NK-92 (cell line): ENCODE measurements around the gene JPT2.
A peak's percentile ranks its signal among the peaks of the same experiment; 100 is the strongest.
"Not testable (repeated sequence)": the region's sequence is repeated elsewhere in the genome, so short reads cannot be mapped to it uniquely, and the experiment has no call there.

Source experiments
- DNase-seq: peaks from one replicate; lab custom pipeline; 2025; ENCODE audit not compliant: unreplicated experiment; lab: John Stamatoyannopoulos, UW

Gene JPT2

DNA sequence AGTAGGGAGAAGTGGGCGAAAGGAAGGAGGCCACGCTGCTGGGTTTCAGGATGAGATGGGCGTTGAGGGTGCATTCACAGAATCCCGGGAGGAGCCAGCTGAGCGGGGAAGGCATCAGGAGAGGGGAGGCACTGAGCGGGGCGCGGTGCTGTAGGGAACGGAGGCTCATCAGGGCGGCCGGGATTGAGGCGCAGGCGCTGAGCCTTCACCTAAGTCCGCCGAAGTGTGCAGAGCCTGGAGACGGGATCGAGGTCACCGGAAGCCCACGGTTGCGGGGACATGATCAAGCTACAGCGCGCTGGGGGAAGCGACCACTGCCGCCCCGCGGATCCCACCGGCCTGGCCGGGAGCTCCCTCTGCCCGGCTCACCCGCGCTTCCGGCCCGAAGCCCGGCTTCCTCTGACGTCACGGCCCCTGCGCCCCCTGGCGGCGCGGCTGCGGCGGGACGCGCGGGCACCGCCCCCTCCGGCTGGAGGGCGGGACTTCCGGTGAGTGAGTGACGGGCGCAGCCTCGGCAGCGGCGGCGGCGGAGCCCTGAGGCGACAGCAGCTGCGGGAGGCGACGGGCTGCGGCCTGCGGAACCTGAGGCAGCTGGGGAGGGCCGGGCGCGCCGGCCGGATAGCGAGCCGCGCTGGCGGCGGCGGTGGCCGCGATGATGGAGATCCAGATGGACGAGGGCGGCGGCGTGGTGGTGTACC is 27.8 kb downstream of the JPT2 start, which contains the start of gene MAPK8IP3:
TSS of gene MAPK8IP3 (plus strand) at position 508 of the 698 bp plus-strand sequence. CDS start at position 653, 145 bp downstream.
- DNase-seq = peak; percentile 43

DNA sequence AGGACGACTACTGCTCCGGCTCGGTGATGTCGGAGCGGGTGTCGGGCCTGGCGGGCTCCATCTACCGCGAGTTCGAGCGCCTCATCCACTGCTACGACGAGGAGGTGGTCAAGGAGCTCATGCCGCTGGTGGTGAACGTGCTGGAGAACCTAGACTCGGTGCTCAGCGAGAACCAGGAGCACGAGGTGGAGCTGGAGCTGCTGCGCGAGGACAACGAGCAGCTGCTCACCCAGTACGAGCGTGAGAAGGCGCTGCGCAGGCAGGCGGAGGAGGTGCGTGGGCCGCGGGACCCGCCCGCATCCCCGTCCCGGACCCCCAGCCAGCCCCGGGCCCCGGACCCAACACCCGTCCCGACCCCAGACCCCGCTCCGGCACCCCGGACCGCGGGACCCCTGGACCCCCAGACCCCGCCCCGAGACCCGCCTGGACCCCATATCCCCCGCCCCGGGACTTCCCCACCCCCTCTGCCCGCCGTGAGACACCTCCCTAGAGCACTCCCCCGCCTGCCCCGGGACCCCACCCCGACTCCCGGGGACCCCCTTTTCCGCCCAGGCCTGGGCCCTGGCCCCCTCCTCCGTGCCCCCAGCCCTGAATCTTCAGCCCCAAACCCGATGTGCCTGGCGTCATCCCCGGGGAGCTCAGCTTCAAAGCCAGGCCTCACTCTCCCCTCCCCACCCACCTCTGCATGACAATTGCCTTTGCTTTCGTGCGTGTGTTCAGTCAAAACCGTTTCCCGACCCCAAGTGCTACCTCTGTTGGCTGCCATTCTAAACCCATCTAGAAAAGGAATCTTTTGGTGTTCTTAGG is 28.5 kb downstream of the JPT2 start:
- no peak for DNase-seq

DNA sequence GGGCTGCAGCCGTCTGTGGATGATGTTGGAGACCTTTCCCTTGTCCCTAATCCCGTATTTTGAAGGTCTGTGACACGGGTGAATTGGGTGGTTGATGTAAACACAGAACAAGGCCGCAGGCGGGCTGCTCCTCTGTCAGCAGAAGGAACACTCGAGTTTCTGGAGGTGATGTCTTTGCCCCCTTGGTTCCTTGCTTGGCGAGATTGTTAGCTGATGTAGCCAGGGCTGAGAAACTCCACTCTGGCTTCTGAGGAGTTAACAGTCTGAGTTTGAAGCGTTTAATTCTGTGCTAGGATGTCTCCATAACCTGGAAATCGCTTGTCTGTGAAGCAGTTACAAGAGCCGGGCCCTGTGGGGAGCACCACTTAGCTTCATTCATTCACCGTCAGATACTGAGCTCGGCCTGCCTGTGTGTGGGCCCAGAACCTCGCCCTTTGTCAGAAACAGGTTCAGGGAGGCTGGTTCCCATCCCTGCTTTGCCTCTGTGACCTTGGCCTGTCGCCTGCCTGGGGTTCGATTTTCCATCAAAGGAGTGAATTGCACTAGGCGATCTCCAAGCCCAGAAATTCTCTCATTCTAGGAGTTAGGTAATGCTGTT is 29.2 kb downstream of the JPT2 start:
- no peak for DNase-seq

DNA sequence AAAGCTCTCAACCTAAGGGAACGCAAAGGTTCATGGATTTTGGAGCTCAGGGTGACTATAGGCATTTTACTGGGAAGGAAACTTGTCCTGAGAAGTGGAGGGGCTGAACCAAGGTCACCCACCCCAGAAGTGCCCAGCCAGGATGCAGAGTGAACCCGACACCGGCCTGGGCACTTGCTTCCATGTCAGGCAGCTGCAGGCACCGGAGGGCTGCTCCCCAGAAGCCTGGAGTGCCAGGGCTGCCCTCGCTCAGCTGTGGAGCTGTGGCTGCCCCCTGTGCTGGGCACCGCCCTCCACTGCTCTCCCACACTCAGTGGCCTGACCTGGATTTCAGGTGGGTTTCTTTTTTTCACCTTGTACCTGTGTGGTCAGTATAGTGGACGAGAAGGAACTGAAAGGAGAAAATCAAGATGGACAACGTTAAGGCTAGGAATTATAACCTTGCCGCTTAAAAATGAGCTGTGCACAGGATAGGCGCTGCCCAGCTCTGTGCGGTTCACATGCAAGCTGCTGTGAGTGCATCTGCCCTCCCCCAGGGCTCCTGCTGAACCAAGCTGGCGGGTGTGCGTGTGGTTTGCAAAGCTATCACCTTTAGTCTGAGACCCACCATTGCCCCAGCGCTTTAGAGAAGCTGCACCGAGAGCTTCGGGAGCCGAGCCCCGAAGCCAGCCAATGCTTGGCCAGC is 30.1 kb downstream of the JPT2 start:
- no peak for DNase-seq

DNA sequence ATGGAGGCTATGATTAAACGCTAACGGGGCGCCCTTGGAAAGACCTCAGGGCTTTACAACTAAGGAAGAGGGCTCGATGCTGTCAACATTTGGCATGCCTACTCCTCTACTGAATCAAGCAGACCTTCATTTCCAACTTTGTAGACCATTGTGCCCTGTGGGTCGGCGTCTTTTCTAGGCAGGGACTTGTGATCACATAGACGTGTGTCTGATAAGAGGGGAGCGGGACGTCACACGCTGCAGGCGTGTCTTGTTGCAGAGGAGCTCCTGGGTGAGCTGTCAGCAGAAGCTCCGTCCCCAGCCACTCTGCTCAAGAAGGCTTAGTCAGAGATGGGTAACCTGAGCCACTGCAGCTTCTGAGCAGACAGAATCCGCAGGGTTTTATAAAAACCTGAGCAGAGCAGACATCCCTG is 30.7 kb downstream of the JPT2 start:
- no peak for DNase-seq

DNA sequence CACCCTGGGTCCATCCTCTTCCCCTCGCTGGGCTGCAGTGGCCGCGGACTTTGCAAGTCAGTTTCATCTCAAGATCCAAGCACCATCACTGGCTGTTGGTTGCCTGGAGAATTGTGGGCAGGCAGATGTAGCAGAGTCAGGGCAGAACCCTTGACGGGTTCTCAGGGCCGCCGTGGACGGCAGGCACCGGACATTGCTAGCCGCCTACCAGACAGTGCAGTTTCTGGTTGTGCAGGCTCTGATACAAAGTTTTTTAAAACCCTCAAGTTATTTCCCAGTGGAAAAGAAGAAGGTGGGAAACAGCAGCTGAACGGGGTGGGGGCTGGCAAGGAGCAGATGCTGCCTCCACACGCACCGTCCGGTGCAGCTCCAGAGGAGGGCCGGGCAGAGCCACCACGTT is 31.3 kb downstream of the JPT2 start:
- DNase-seq = no peak

DNA sequence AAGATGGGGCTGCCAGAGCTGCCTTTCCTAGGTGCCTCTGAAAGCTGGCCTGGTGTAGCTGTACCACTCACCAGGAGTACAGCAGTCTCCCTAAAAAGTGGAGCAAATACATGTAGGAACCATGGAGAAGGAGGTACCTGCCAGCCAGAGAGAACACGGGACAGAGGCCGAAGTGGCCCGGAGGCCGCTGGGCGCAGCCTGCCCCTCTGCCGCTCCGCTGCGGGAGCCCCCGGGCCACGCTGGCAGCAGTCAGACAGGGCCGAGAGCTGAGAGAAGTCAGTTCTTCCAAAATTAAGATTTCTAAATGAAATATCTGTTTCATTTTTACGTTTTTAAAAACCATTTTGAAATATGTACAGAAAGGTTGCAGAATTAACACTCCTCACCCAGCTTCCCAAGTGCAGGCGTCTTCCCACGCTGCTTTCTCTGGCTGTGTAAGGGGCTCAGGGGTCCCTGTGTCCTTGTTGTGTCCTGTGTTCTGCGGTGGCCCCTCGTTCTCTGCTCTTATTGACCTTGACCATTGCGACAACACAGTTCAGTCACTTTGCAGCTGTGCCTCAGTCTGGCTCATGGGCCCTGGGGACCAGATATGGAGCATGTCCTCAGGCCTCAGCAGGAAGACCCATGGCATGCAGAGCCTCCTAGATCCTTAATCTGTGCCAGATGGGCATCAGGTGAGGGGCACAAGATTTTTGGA is 32.9 kb downstream of the JPT2 start:
- no peak for DNase-seq

DNA sequence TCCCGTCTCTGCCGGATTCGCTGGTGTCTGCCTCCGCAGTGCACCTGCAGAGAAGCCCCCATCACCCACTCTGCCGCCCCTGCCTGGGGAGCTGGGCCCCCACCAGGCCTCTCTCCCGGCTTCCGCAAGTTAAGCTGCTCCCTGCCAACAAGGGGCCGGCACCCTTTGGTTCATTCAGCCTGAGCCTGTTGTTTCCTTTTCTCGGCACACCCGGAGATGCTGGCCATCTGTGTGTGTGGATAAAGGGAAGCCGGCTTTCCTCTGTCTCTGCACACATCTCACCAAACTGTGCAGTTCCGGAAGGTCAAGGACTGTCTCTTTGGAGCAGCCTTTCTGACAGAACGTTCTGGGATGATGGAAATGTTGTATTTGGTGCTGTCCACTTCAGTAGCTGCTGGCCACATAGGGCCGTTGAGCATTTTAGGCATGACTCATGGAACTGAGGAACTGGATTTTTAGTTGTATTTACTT is 34.7 kb downstream of the JPT2 start:
- DNase-seq = no peak

DNA sequence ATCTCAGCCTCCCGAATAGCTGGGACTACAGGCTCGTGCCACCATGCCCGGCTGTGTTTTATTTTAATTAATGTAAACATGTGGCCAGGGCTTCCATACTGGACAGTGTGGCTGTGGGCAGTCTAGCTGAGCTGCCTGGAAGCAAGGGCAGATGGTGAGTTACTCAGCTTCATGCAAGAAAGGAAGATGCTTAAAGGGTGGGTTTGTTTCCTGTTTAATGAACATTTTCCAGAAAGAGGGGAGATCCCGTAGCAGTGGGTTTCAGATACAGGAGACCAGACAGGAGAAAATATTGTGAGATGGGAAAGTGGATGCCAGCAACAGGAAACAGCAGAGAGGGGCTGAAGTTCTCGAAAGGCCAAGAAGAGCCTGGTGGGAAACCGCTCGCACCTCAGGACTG is 35.3 kb downstream of the JPT2 start:
- DNase-seq = no peak

DNA sequence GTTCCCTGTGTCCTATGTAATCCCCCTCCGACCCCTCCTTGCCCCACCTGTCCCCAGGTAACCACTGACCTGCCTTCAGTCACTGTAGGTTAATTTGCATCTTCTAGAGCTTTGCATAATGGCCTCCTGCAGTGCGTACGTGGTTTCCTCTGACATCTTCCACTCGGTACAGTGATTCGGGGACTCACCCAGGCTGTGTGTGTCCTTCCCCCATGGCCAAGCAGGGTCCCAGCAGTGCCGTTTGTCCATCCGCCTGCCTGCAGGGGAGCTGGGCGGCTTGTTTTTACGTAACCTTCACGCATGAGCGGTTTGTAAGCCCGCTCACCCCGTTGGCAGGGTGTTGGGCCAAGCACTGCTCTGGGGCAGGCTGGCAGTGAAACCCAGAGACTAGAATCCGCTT is 35.9 kb downstream of the JPT2 start:
- no peak for DNase-seq

DNA sequence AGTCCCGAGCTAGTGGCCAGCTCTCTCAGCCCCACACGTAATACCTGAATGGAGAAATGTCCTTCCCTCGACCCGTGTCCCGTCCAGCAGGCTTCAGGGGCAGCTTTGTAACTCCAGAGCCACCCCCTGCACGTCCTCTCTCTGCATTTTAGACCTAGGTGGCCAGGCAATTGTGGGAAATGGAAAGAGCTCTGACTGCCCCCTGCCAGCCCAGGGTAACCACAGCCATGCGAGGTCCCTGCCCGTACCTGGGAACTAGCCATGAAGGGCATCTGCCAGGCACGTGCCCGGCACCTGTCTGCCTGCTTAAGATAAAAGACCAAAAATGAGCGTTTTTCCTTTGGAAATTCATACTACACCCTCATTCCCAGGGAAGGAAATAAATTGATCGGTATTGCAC is 37.1 kb downstream of the JPT2 start:
- no peak for DNase-seq

DNA sequence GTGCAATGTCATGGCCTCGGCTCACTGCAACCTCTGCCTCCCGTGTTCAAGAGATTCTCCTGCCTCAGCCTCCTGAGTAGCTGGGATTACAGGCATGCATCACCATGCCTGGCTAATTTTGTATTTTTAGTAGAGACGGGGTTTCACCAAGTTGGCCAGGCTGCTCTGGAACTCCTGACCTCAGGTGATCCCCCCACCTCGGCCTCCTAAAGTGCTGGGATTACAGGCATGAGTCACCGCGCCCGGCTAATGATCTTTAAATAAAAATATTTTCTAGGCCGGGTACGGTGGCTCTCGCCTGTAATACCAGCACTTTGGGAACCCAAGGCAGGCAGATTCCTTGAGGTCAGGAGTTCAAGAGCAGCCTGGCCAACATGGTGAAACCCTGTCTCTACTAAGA is 40.2 kb downstream of the JPT2 start:
- not testable (repeated sequence) for DNase-seq

DNA sequence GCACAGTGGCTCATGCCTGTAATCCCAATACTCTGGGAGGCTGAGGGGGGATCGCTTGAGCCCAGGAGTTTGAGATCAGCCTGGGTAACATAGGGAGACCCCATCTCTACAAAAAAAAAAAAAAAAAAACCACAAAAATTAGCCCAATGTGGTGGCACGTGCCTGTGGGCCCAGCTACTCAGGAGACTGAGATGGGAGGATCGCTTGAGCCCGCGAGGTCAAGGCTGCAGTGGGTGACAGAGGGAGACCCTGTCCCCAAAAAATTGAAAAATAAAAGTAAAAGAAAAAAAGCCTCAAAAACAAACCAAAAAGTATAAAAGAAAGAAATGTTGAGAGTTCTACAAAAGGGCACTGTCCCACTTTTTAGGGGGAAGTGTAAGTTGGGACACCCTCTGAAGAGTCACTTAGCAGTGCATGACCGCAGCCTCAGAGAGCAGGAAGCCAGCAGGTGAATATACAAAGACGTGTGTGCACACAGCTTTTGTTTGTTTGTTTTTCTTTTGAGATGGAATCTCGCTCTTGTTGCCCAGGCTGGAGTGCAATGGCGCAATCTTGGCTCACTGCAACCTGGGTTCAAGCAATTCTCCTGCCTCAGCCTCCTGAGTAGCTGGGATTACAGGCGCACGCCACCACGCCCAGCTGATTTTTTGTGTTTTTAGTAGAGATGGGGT is 41.6 kb downstream of the JPT2 start:
- DNase-seq = not testable (repeated sequence)

DNA sequence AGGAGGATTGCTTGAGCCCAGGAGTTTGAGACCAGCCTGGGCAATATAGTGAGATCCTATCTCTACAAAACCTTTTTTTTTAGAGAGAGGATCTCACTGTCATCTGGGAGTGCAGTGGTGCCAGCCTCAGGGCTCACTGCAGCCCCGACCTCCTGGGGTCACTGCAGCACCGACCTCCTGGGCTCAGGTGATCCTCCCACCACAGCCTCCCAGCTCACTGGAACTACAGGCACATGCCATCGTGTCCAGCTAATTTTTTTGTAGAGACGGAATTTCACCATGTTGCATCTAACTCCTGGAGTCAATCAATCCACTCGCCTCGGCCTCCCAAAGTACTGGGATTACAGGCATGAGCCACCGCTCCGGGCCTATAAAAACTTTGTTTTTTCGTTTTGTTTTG is 43.3 kb downstream of the JPT2 start:
- no peak for DNase-seq

DNA sequence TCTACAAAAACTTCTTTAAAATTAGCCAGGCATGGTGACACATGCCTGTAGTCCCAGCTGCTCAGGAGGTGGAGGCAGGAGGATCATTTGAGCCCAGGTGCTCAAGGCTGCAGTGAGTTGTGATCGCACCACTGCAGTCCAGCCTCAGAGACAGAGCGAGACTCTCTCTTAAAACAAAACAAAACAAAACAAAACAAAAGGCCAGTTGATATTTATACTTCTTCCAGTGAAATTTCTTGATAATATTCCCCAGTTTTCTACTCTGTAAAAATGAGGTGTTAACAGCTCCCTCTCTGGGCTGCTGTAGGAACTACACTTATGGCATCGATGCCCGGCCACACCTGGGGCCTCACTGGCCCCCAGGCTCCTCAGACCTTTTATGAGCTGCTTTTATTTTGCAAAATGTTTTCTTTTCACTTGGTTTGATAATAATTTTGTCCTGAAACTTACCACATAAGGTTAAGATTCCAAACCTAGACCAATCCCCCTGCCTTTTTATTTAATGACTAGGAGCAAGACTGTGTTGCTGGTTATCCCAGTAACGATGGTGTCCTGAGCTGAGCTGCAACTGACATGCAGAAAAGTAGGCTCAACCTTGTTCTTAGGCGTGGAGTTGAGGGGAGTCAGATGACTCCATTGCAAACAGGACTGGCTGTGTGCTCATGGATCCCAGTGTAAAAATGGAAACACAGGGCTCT is 45.5 kb downstream of the JPT2 start:
- DNase-seq = no peak

DNA sequence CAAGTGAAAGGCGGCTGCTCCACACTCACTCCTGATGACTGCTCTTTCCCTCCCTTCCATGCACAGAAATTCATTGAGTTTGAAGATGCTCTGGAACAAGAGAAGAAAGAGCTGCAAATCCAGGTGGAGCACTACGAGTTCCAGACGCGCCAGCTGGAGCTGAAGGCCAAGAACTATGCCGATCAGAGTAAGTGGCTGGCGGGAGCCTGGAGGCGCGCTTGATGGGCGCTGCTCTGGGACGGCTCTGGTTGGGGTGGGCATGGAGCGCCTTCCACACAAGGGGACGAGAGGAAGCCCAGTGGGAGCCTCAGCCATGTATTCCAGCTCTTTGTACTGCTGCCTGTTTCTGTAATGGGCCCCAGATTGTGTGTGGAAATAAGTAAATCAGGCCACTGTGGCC is 46.4 kb downstream of the JPT2 start:
- DNase-seq = no peak

DNA sequence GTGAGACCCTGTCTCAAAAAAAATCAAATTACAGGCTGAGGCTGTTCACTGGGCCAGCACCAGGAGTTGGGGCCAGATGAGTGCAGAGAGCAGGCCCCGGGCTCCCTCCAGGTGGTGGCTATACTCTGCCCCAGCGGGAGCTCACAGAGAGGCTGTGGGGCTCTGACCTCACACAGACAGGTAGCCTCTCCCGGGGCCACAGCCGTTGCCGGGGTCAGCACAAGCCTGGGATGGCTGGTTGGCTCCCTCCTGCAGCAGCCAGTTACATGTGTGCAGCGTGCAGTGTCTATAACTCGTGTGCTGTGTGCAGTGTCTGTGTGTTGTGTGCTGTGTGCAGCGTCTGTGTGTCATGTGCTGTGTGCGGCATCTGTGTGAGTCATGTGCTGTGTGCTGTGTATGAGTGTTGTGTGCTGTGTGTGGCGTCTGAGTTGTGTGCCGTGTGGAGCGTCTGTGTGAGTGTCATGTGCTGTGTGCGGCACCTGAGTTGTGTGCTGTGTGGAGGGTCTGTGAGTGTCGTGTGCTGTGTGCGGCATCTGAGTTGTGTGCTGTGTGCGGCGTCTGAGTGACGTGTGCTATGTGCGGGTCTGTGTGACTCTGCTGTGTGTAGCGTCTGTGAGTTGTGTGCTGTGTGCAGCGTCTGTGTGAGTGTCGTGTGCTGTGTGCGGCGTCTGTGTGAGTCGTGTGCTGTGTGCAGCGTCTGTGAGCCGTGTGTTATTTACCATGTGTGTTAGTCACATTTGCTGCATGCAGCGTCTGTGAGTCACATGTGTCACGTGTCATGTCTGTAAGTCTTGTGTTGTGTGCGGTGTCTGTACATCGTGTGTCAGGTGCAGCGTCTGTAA is 48.8 kb downstream of the JPT2 start:
- no peak for DNase-seq
